Ishikawa (cell line): ENCODE results near the gene NSMCE1.

ENCODE experiments used
- CEBPB ChIP-seq: IDR thresholded peaks from 2 replicates; pipeline ENCODE4 v1.6.1; 2012
- CREB1 ChIP-seq: IDR thresholded peaks from 2 replicates; pipeline ENCODE4 v1.6.1; 2012; ENCODE audit warnings: low read depth
- EGR1 ChIP-seq: IDR thresholded peaks from 2 replicates; pipeline ENCODE4 v1.6.1; 2012
- EP300 ChIP-seq: IDR thresholded peaks from 2 replicates; pipeline ENCODE4 v1.6.1; 2012; ENCODE audit warnings: borderline replicate concordance
- FOXM1 ChIP-seq: IDR thresholded peaks from 2 replicates; pipeline ENCODE4 v1.6.1; 2012; ENCODE audit warnings: low read depth, borderline replicate concordance
- MAX ChIP-seq: IDR thresholded peaks from 2 replicates; pipeline ENCODE4 v1.6.1; 2012
- NFIC ChIP-seq: IDR thresholded peaks from 2 replicates; pipeline ENCODE4 v1.6.1; 2012
- RAD21 ChIP-seq: IDR thresholded peaks from 2 replicates; pipeline ENCODE4 v1.6.1; 2012; ENCODE audit warnings: low read depth
- REST ChIP-seq: IDR thresholded peaks from 2 replicates; pipeline ENCODE4 v1.6.1; 2012; ENCODE audit warnings: low read depth, mild to moderate bottlenecking
- TAF1 ChIP-seq: IDR thresholded peaks from 2 replicates; pipeline ENCODE4 v1.6.1; 2012; ENCODE audit warnings: low read depth, mild to moderate bottlenecking
- TCF12 ChIP-seq: IDR thresholded peaks from 2 replicates; pipeline ENCODE4 v1.6.1; 2012; ENCODE audit warnings: low read depth
- TEAD4 ChIP-seq: IDR thresholded peaks from 2 replicates; pipeline ENCODE4 v1.6.1; 2012
- USF1 ChIP-seq: IDR thresholded peaks from 2 replicates; pipeline ENCODE4 v1.6.1; 2012
- YY1 ChIP-seq: IDR thresholded peaks from 2 replicates; pipeline ENCODE4 v1.6.1; 2012; ENCODE audit warnings: low read depth
- ZBTB7A ChIP-seq: IDR thresholded peaks from 2 replicates; pipeline ENCODE4 v1.6.1; 2012; ENCODE audit warnings: low read depth

Gene NSMCE1

DNA sequence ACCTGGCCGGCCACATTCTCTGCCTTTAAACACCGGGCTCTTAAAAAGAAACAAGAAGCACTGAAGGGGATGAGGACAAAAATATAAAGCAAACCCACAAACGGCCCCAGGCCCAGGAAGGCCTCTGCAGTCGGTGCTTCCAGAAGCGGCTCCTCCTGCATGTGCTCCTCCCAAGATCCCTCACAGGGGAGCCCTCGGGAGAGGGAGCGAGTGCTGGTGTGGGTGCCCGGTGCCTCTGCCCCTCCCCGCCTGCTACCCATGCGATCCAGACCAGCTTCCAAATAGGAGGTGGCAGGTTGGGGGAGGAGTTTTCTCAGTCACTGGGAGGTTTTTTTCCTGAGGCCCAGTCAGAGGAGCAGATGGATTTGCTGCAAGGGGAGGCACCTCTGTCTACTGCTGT is 49.4 kb downstream of the NSMCE1 start:
- TF ChIP-seq USF1, result no peak
- no peak for TF ChIP-seq TCF12
- TF ChIP-seq NFIC, result no peak
- TF ChIP-seq FOXM1, result no peak
- no peak for TF ChIP-seq ZBTB7A
- TF ChIP-seq REST, result no peak

GRCh38 chr16:27218756-27219155 is 49.8 kb downstream of the NSMCE1 start:
- TF ChIP-seq REST (no peak), FOXM1 (no peak), ZBTB7A (no peak), YY1 (no peak), TAF1 (no peak), TCF12 (no peak)

GRCh38 chr16:27217256-27217655 is 51.3 kb downstream of the NSMCE1 start:
- TF ChIP-seq MAX, result no peak
- TF ChIP-seq TEAD4, result no peak
- TF ChIP-seq TCF12, result no peak
- no peak for TF ChIP-seq EP300
- TF ChIP-seq NFIC, result no peak
- no peak for TF ChIP-seq REST
- no peak for TF ChIP-seq CEBPB

DNA sequence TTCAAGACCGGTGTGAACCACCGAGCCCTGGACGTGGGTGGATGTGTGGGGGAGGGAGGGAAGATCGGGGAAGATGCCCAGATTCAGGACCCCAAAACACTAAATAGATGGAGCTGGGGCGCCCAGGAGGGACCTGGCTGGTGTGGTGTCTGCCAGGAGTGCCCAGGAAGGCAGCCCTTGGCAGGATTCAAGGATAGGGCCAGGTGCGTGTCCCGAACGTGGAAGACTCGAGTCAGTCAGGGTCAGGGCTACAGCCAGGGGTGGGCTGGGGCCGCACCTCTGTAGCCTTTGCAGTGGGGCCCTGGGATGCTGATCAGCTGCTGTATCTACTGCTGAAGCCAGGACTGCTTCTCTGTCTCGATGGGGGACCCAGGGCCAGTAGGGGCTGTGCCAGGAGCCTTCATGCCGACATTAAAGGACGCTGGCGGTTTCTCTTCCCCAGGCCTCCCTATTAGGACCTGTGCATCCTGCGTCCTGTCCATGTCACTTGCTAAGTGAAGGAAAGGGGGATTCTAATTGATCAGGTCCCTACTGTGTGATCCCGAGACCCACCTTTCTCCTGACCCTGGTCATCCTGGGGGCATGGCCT is 52.2 kb downstream of the NSMCE1 start:
- TF ChIP-seq TEAD4 (no peak), MAX (no peak), EP300 (no peak), FOXM1 (no peak), USF1 (no peak), NFIC (no peak), TCF12 (no peak), RAD21 (no peak), CREB1 (no peak), REST (no peak), YY1 (no peak), TAF1 (no peak), EGR1 (no peak)
